Osteoblast (primary cell): Measurements from ENCODE around the gene LRFN5. TPM values are rescaled to one million over a fixed set of nuclear protein-coding genes. Genes with fewer than 3 reads are reported as not detected.

ENCODE experiments used
- DNase-seq: peaks from one replicate; pipeline ENCODE4 v3.0.0; 2011; ENCODE audit warnings: low spot score, mixed read lengths; ENCODE audit not compliant: insufficient read length; ENCODE audit errors: missing footprints
- H2AFZ ChIP-seq: 2 replicates; pipeline ENCODE4 v1.6.0; 2011; ENCODE audit warnings: mild to moderate bottlenecking, low read length
- H3K27ac ChIP-seq: 2 replicates; pipeline ENCODE4 v1.5.1; 2011; ENCODE audit warnings: mild to moderate bottlenecking, low read depth, low read length, moderate library complexity
- H3K27me3 ChIP-seq: 2 replicates; pipeline ENCODE4 v1.6.0; 2012; ENCODE audit warnings: mild to moderate bottlenecking, control low read depth, inconsistent platforms, low read length, moderate library complexity; ENCODE audit not compliant: insufficient read depth
- H3K36me3 ChIP-seq: 2 replicates; pipeline ENCODE4 v1.5.1; 2011; ENCODE audit warnings: mild to moderate bottlenecking, low read length, control low read depth, moderate library complexity; ENCODE audit not compliant: insufficient read depth
- H3K4me1 ChIP-seq: 2 replicates; pipeline ENCODE4 v1.5.1; 2011; ENCODE audit warnings: mild to moderate bottlenecking, low read length, control low read depth, moderate library complexity; ENCODE audit not compliant: insufficient read depth
- H3K4me2 ChIP-seq: 2 replicates; pipeline ENCODE4 v1.6.0; 2011; ENCODE audit warnings: mild to moderate bottlenecking, low read length; ENCODE audit not compliant: insufficient read depth
- H3K4me3 ChIP-seq: fragments of 200-600 bp; sonication (generic); 3 replicates; pipeline ENCODE4 v1.5.1; 2012; ENCODE audit warnings: mild to moderate bottlenecking, low read length, inconsistent platforms; ENCODE audit not compliant: insufficient read depth
- H3K79me2 ChIP-seq: 2 replicates; pipeline ENCODE4 v1.6.0; 2012; ENCODE audit warnings: mild to moderate bottlenecking, low read length, control low read depth, inconsistent platforms; ENCODE audit not compliant: insufficient read depth
- H3K9me3 ChIP-seq: 2 replicates; pipeline ENCODE4 v1.5.1; 2011; ENCODE audit warnings: low read depth, low read length, control low read depth
- H4K20me1 ChIP-seq: 2 replicates; pipeline ENCODE4 v1.6.0; 2012; ENCODE audit warnings: mild to moderate bottlenecking, low read length, control low read depth; ENCODE audit not compliant: insufficient read depth
- CTCF ChIP-seq: IDR thresholded peaks from 2 replicates; pipeline ENCODE4 v1.5.1; 2011; ENCODE audit warnings: mild to moderate bottlenecking, low read depth, low read length, moderate library complexity; ENCODE audit errors: extremely low read depth
- total RNA-seq: library from RNA; depleted of rRNA; stranded (reverse); fragments of >200 nt; gene quantifications from 2 replicates; pipeline ENCODE4 v1.2.3, GENCODE V29; 2012

The LRFN5 gene
- total RNA-seq, 1 donor, result 0.36 TPM

DNA sequence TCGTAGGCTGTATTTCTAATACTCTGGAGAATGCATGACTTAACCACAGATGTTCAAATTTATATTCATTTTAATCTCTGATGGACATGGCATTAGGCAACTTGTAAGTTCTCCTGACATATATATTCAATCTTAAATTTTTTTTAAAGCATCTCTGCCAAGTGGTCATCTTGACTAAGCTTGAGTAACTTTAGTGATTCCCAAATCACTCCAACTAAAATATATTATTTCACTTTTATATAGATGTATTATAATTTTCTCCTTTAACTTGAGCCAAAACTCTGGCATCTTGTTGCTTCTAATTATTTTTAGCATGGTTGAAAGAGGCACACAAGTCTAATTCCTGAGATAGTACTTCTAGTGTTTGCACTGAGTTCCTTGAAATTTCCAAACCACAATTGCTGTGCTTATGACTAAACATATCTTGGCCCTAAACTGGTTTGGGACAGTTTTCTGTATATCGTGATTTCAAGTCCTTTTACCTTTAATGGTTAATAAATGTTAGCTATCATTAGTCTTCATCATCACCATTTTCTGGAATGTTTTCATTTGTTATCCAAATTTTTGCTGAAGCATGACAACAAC is 8.4 kb downstream of the LRFN5 start:
- Histone ChIP-seq H3K27ac (no peak overlapping the region), H3K4me2 (no peak overlapping the region), H3K36me3 (no peaks in the 10 kb centered on the region), H2AFZ (no peak overlapping the region), H4K20me1 (no peaks in the 10 kb centered on the region), H3K4me1 (no peaks in the 10 kb centered on the region), H3K27me3 (peaks cover 1% of the 10 kb centered on the region), H3K9me3 (no peaks in the 10 kb centered on the region), H3K79me2 (no peaks in the 10 kb centered on the region), H3K4me3 (no peak overlapping the region)
- TF ChIP-seq CTCF, result no peak
- no peak for DNase-seq

GRCh38 chr14:41623736-41624135 is 17.1 kb downstream of the LRFN5 start:
- no peak overlapping the region for H3K27ac ChIP-seq
- no peaks in the 10 kb centered on the region for H3K4me1 ChIP-seq
- no peak for TF ChIP-seq CTCF
- no peaks in the 10 kb centered on the region for H3K79me2 ChIP-seq
- H4K20me1 ChIP-seq, result no peaks in the 10 kb centered on the region
- no peaks in the 10 kb centered on the region for H3K9me3 ChIP-seq
- H3K27me3 ChIP-seq, result no peaks in the 10 kb centered on the region
- H3K4me2 ChIP-seq, result no peak overlapping the region
- H3K4me3 ChIP-seq, result no peak overlapping the region
- H2AFZ ChIP-seq, result no peak overlapping the region
- no peaks in the 10 kb centered on the region for H3K36me3 ChIP-seq
- DNase-seq, result no peak

DNA sequence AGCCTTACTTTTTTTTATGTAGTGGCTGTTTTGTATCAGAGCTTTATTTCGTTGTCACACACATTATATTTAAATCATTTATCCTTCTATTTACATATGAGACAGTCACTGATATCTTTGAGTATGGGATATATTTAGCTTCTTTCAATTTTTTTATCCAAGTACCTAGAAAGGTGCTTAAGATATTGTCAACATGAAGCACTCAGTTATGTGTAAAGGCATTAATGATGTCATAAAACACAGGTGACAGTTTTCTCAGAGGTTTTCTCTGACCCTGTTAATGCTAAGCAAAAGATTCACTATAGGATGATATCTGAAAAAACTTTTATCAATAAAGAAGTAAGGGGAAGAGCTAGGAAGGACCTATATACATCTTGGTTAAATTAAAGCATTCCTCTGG is 23.2 kb downstream of the LRFN5 start:
- DNase-seq, result no peak
- Histone ChIP-seq H3K4me3 (no peak overlapping the region), H3K9me3 (no peaks in the 10 kb centered on the region), H3K4me2 (no peak overlapping the region), H3K27me3 (no peaks in the 10 kb centered on the region), H2AFZ (no peak overlapping the region), H3K27ac (no peak overlapping the region), H3K4me1 (no peaks in the 10 kb centered on the region), H3K36me3 (no peaks in the 10 kb centered on the region), H4K20me1 (no peaks in the 10 kb centered on the region), H3K79me2 (no peaks in the 10 kb centered on the region)
- no peak for TF ChIP-seq CTCF

DNA sequence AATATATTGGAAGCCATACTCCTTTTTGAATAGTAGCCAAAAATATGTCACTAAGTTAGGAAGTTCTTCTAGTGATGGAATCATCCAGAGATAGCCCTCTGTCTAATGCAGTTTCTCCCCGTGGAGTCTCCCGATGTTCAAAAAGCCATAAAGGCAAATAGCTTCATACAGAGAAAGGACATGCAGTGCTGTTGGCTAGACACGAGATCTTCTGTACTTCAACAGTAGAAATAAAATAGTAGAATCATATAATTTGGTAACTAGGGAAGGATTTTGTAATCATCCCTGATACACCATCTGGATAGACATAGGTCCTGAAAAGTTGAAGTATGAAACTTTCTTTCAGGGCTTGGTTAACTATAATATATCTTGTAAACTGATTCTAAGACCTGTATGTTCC is 27.6 kb downstream of the LRFN5 start:
- TF ChIP-seq CTCF, result no peak

More for the DNA sequence above, 27.6 kb downstream of the LRFN5 start:
- Histone ChIP-seq H3K9me3 (no peaks in the 10 kb centered on the region), H4K20me1 (no peaks in the 10 kb centered on the region), H3K4me1 (no peaks in the 10 kb centered on the region), H3K36me3 (no peaks in the 10 kb centered on the region), H3K79me2 (no peaks in the 10 kb centered on the region), H3K27me3 (no peaks in the 10 kb centered on the region), H3K4me3 (no peak overlapping the region), H2AFZ (no peak overlapping the region), H3K4me2 (no peak overlapping the region), H3K27ac (no peak overlapping the region)
- DNase-seq, result no peak
